CD8-positive, alpha-beta memory T cell (primary cell): ENCODE data around the gene ZNF546. TPM values are rescaled to one million over a fixed set of nuclear protein-coding genes. Genes with fewer than 3 reads are reported as not detected.

Experiments used
- CTCF ChIA-PET: fragments of 350-600 bp; sonication (Branson Sonifier 250); formaldehyde crosslinking; loops from one replicate; lab custom pipeline; 2021; ENCODE audit warnings: antibody characterized with exemption; lab: Charles Lee
- POLR2A ChIA-PET: fragments of 350-600 bp; sonication (Branson Sonifier 250); formaldehyde crosslinking; loops from one replicate; lab custom pipeline; 2021; ENCODE audit warnings: antibody characterized with exemption; lab: Charles Lee
- DNase-seq, 5 donors: peaks; one replicate each; pipeline versions ENCODE4 v3.0.0 to v3.0.0-alpha.2; 2020 to 2022; ENCODE audit warnings: mixed read lengths in 1 of 5
- H3K27ac ChIP-seq: one replicate; pipeline ENCODE4 v1.7.0; 2013; ENCODE audit warnings: low read depth, mild to moderate bottlenecking, low read length, moderate library complexity
- H3K27me3 ChIP-seq: 2 replicates; pipeline ENCODE4 v1.7.0; 2013; ENCODE audit warnings: low read length, mild to moderate bottlenecking; ENCODE audit not compliant: insufficient read depth, poor library complexity, severe bottlenecking
- H3K36me3 ChIP-seq: 2 replicates; pipeline ENCODE4 v1.7.0; 2013; ENCODE audit warnings: mild to moderate bottlenecking, low read length, moderate library complexity; ENCODE audit not compliant: insufficient read depth
- H3K4me1 ChIP-seq: 2 replicates; pipeline ENCODE4 v1.7.0; 2013; ENCODE audit warnings: mild to moderate bottlenecking, low read length, moderate library complexity; ENCODE audit not compliant: insufficient read depth
- H3K4me3 ChIP-seq: 2 replicates; pipeline ENCODE4 v1.7.0; 2013; ENCODE audit warnings: mild to moderate bottlenecking, low read length
- H3K9me3 ChIP-seq: 2 replicates; pipeline ENCODE4 v1.7.0; 2013; ENCODE audit warnings: mild to moderate bottlenecking, low read length
- H3K27ac Mint-ChIP-seq, 8 donors: one replicate each; pipeline ENCODE4 v1.8.0; 2020 to 2021; ENCODE audit warnings: mixed read lengths in 8 of 8, mild to moderate bottlenecking in 6 of 8, inconsistent platforms in 3 of 8, moderate library complexity in 3 of 8
- H3K27me3 Mint-ChIP-seq, 2 donors: one replicate each; pipeline ENCODE4 v1.8.0; 2020 to 2021; ENCODE audit warnings: mixed read lengths in 2 of 2, mild to moderate bottlenecking in 1 of 2, moderate library complexity in 1 of 2
- H3K36me3 Mint-ChIP-seq, 3 donors: one replicate each; pipeline ENCODE4 v1.8.0; 2020 to 2021; ENCODE audit warnings: mixed read lengths in 3 of 3, inconsistent platforms in 1 of 3, mild to moderate bottlenecking in 1 of 3
- H3K4me1 Mint-ChIP-seq, 3 donors: one replicate each; pipeline ENCODE4 v1.8.0; 2020 to 2021; ENCODE audit warnings: mixed read lengths in 3 of 3, inconsistent platforms in 1 of 3, mild to moderate bottlenecking in 1 of 3
- H3K4me3 Mint-ChIP-seq, 7 donors: one replicate each; pipeline ENCODE4 v1.8.0; 2020 to 2021; ENCODE audit warnings: mixed read lengths in 7 of 7, mild to moderate bottlenecking in 6 of 7, moderate library complexity in 4 of 7, inconsistent platforms in 2 of 7
- H3K9me3 Mint-ChIP-seq, 5 donors: one replicate each; pipeline ENCODE4 v1.8.0; 2020 to 2022; ENCODE audit warnings: mixed read lengths in 5 of 5, mild to moderate bottlenecking in 3 of 5, moderate library complexity in 2 of 5, inconsistent platforms in 1 of 5
- polyA plus RNA-seq: library from polyadenylated mRNA; unstranded; fragments of 300-500 nt; fragmentation: Illumina TruSeq; gene quantifications from one replicate; pipeline ENCODE4 v1.2.3, GENCODE V29; 2021
- total RNA-seq, 2 experiments: library from RNA; stranded (reverse); gene quantifications; one replicate each; pipeline ENCODE4 v1.2.3, GENCODE V29; 2021

The ZNF546 gene
- total and polyA plus RNA-seq, 3 experiments from 2014 or later, result 4.8 to 6.6 (median 5.0) TPM

GRCh38 chr19:39987167-39987566, 9.7 kb upstream of the ZNF546 start:
- Histone ChIP-seq H3K36me3 (peaks cover 5% of the 10 kb centered on the region), H3K4me3 (no peak overlapping the region), H3K27ac (no peak overlapping the region), H3K27me3 (no peaks in the 10 kb centered on the region), H3K9me3 (peaks cover 17% of the 10 kb centered on the region), H3K4me1 (peaks cover 4% of the 10 kb centered on the region)
- H3K9me3 Mint-ChIP-seq, result peaks cover 15 to 40% (median 32%) of the 10 kb centered on the region in 5 donors
- peaks cover 17 to 48% (median 45%) of the 10 kb centered on the region in 3 donors for H3K36me3 Mint-ChIP-seq
- peaks cover 25 to 42% (median 40%) of the 10 kb centered on the region in 3 donors for H3K4me1 Mint-ChIP-seq
- H3K27me3 Mint-ChIP-seq, result no peaks in the 10 kb centered on the region
- CTCF ChIA-PET, result no interaction called here
- POLR2A ChIA-PET, result interaction anchor here (0.6 kb wide), 1 partner anchor 10 kb away, joined by 4 read pairs; the partner anchor contains the start of gene ZNF546
- no peak overlapping the region for H3K27ac Mint-ChIP-seq
- no peak overlapping the region for H3K4me3 Mint-ChIP-seq
- DNase-seq, result no peak

- Histone ChIP-seq H3K36me3 (peaks cover under 1% of the 10 kb centered on the region), H3K4me1 (peaks cover 4% of the 10 kb centered on the region), H3K4me3 (no peak overlapping the region), H3K27ac (no peak overlapping the region), H3K27me3 (no peaks in the 10 kb centered on the region), H3K9me3 (peaks cover 17% of the 10 kb centered on the region)
- peaks cover 29 to 46% (median 44%) of the 10 kb centered on the region in 3 donors for H3K4me1 Mint-ChIP-seq
- CTCF ChIA-PET, result no interaction called here
- H3K9me3 Mint-ChIP-seq, result peaks cover 15 to 40% (median 32%) of the 10 kb centered on the region in 5 donors
- H3K36me3 Mint-ChIP-seq, result peaks cover 14 to 45% (median 44%) of the 10 kb centered on the region in 3 donors
- DNase-seq, result no peak
- H3K4me3 Mint-ChIP-seq, result peak overlapping the region in 1 of 7 donors; percentile 5
- H3K27ac Mint-ChIP-seq, result no peak overlapping the region
- POLR2A ChIA-PET, result interaction anchor here (0.6 kb wide), 1 partner anchor 9 kb away, joined by 4 read pairs; the partner anchor contains the start of gene ZNF546
- H3K27me3 Mint-ChIP-seq, result no peaks in the 10 kb centered on the region
These were observed 9.3 kb upstream of the ZNF546 start for GRCh38 chr19:39987596-39987995.

GRCh38 chr19:39993605-39994004, 3.3 kb upstream of the ZNF546 start:
- CTCF ChIA-PET, result interaction anchor here (0.9 kb wide), 1 partner anchor 23 kb away, joined by 3 read pairs; the partner anchor contains the start of gene PSMC4
- no peak overlapping the region for H3K27ac Mint-ChIP-seq
- no peak overlapping the region for H3K4me3 Mint-ChIP-seq
- H3K27me3 Mint-ChIP-seq, result no peaks in the 10 kb centered on the region
- Histone ChIP-seq H3K9me3 (peaks cover 10% of the 10 kb centered on the region), H3K36me3 (peaks cover 4% of the 10 kb centered on the region), H3K4me1 (peaks cover 23% of the 10 kb centered on the region), H3K4me3 (no peak overlapping the region), H3K27ac (no peak overlapping the region), H3K27me3 (no peaks in the 10 kb centered on the region)
- POLR2A ChIA-PET, result interaction anchor here (0.6 kb wide), 1 partner anchor 56 kb away, joined by 7 read pairs; no protein-coding TSS in a partner anchor
- peaks cover 4 to 26% (median 12%) of the 10 kb centered on the region in 3 donors for H3K36me3 Mint-ChIP-seq
- peaks cover 45 to 79% (median 75%) of the 10 kb centered on the region in 3 donors for H3K4me1 Mint-ChIP-seq
- DNase-seq, result no peak
- peaks cover 0 to 4% (median 2%) of the 10 kb centered on the region in 5 donors for H3K9me3 Mint-ChIP-seq

DNA sequence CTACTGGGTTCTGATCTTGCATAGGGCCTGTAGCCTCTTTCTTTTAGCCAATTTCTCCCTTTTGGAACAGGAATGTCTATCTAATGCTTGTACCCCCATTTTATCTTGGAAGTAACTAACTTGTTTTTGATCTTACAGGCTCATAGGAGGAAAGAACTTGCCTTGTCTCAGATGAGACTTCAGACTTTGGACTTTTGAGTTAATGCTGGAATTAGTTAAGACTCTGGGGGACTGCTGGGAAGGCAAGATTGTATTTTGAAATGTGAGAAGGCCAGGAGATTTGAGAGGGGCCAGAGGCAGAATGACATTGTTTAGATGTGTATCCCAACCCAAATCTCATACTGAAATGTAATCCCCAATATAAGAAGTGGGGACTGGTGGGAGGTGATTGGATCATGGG, 2.5 kb upstream of the ZNF546 start:
- Mint-ChIP-seq H3K27ac (peak overlapping the region in 1 of 8 donors; percentile 4), H3K4me3 (peak overlapping the region in 3 of 7 donors; percentile 0 to 75 (median 19)), H3K27me3 (no peaks in the 10 kb centered on the region), H3K36me3 (peaks cover 3 to 23% (median 12%) of the 10 kb centered on the region in 3 donors), H3K9me3 (peaks cover 0 to 4% (median 0%) of the 10 kb centered on the region in 5 donors), H3K4me1 (peaks cover 43 to 74% (median 70%) of the 10 kb centered on the region in 3 donors)
- no peak for DNase-seq
- peaks cover 10% of the 10 kb centered on the region for H3K9me3 ChIP-seq
- ChIA-PET CTCF (no interaction called here), POLR2A (interaction anchor here (0.6 kb wide), 1 partner anchor 55 kb away, joined by 7 read pairs; no protein-coding TSS in a partner anchor)
- H3K4me1 ChIP-seq, result peaks cover 23% of the 10 kb centered on the region
- peaks cover 4% of the 10 kb centered on the region for H3K36me3 ChIP-seq
- H3K27me3 ChIP-seq, result no peaks in the 10 kb centered on the region
- H3K4me3 ChIP-seq, result no peak overlapping the region
- H3K27ac ChIP-seq, result no peak overlapping the region

DNA sequence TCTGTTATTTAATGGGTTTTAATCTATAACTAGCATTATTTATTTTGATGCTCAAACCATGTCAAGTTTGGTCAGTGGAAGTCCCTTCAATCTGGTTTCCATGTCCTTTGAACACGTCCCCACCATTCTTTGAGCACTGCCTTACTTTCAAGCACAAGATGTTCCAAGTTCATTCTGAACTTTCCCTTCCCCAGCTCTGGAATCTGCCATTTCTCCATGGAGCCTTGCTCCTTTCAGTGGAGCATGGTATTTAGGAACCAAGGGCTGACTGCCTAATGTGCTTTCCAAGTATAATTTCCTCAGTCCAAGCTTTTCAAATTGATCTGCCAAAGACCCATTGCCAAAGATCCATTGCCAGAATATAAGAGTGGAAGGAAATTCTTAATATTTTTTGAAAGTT, 1.1 kb upstream of the ZNF546 start:
- Mint-ChIP-seq H3K4me1 (peaks cover 32 to 63% (median 56%) of the 10 kb centered on the region in 3 donors), H3K9me3 (peaks cover 0 to 4% (median 0%) of the 10 kb centered on the region in 5 donors), H3K4me3 (peak overlapping the region; percentile 35 to 98 (median 60)), H3K27ac (peak overlapping the region in 5 of 8 donors; percentile 33 to 85 (median 70)), H3K27me3 (no peaks in the 10 kb centered on the region), H3K36me3 (peaks cover 3 to 22% (median 12%) of the 10 kb centered on the region in 3 donors)
- H3K36me3 ChIP-seq, result peaks cover 4% of the 10 kb centered on the region
- POLR2A ChIA-PET, result interaction anchor here (2.4 kb wide), 1 partner anchor 25 kb away, joined by 20 read pairs; the partner anchor contains the start of gene PSMC4
- peak overlapping the region; percentile 45 for H3K4me3 ChIP-seq
- peaks cover 23% of the 10 kb centered on the region for H3K4me1 ChIP-seq
- no peaks in the 10 kb centered on the region for H3K27me3 ChIP-seq
- CTCF ChIA-PET, result interaction anchor here (2.8 kb wide), 1 partner anchor 25 kb away, joined by 25 read pairs; the partner anchor contains the start of gene PSMC4
- DNase-seq, result no peak
- H3K27ac ChIP-seq, result no peak overlapping the region
- peaks cover 10% of the 10 kb centered on the region for H3K9me3 ChIP-seq

GRCh38 chr19:39996218-39996810, 546 bp upstream of the ZNF546 start:
- Histone ChIP-seq H3K27me3 (no peaks in the 10 kb centered on the region), H3K36me3 (peaks cover 4% of the 10 kb centered on the region), H3K27ac (peak overlapping the region; percentile 93), H3K9me3 (peaks cover 10% of the 10 kb centered on the region), H3K4me3 (peak overlapping the region; percentile 99), H3K4me1 (peaks cover 22% of the 10 kb centered on the region)
- POLR2A ChIA-PET, result interaction anchor here (0.9 to 2.4 kb wide), 4 partner anchors 9 to 163 kb away, joined by 4 to 20 read pairs (median 4); partner anchors contain the start of genes DYRK1B and PSMC4
- peak overlapping the region; percentile 91 to 99 (median 95) for H3K4me3 Mint-ChIP-seq
- CTCF ChIA-PET, result interaction anchor here (1.7 to 2.8 kb wide), 2 partner anchors 26 to 204 kb away, joined by 4 to 25 read pairs; partner anchors contain the start of gene PSMC4
- H3K9me3 Mint-ChIP-seq, result peaks cover 0 to 4% (median 0%) of the 10 kb centered on the region in 5 donors
- DNase-seq, result peak in 3 of 5 donors; percentile 16 to 62 (median 26)
- H3K27me3 Mint-ChIP-seq, result no peaks in the 10 kb centered on the region
- peaks cover 3 to 23% (median 12%) of the 10 kb centered on the region in 3 donors for H3K36me3 Mint-ChIP-seq
- H3K27ac Mint-ChIP-seq, result peak overlapping the region; percentile 85 to 99 (median 98)
- peaks cover 32 to 58% (median 52%) of the 10 kb centered on the region in 3 donors for H3K4me1 Mint-ChIP-seq

GRCh38 chr19:39997638-39998216, 867 bp downstream of the ZNF546 start:
- Mint-ChIP-seq H3K4me3 (peak overlapping the region; percentile 91 to 99 (median 95)), H3K9me3 (peaks cover 0 to 4% (median 0%) of the 10 kb centered on the region in 5 donors), H3K27me3 (no peaks in the 10 kb centered on the region), H3K27ac (peak overlapping the region; percentile 85 to 99 (median 98)), H3K36me3 (peaks cover 3 to 21% (median 12%) of the 10 kb centered on the region in 3 donors), H3K4me1 (peaks cover 24 to 45% (median 43%) of the 10 kb centered on the region in 3 donors)
- ChIA-PET POLR2A (interaction anchor here (1.4 to 2.4 kb wide), 2 partner anchors 27 to 164 kb away, joined by 5 to 20 read pairs; partner anchors contain the start of genes DYRK1B and PSMC4), CTCF (interaction anchor here (1.7 to 2.8 kb wide), 2 partner anchors 27 to 205 kb away, joined by 4 to 25 read pairs; partner anchors contain the start of gene PSMC4)
- Histone ChIP-seq H3K4me1 (peaks cover 19% of the 10 kb centered on the region), H3K27ac (peak overlapping the region; percentile 93), H3K27me3 (no peaks in the 10 kb centered on the region), H3K36me3 (peaks cover 4% of the 10 kb centered on the region), H3K4me3 (peak overlapping the region; percentile 99), H3K9me3 (peaks cover 10% of the 10 kb centered on the region)
- no peak for DNase-seq
